H1 (cell line): Measurements from ENCODE around the gene STX11.

Source experiments
- CTCF ChIP-seq, 3 experiments: IDR thresholded peaks; 1 replicate in 2 of 3; 2 replicates in 1 of 3; pipeline versions ENCODE4 v1.5.1 to v1.6.1; 2011; ENCODE audit warnings: low read length in 3 of 3, mild to moderate bottlenecking in 3 of 3, inconsistent platforms in 2 of 3, low read depth in 1 of 3, moderate library complexity in 1 of 3; ENCODE audit not compliant: insufficient read depth in 1 of 3; ENCODE audit errors: control extremely low read depth in 1 of 3
- EP300 ChIP-seq, 2 experiments: IDR thresholded peaks; 1 replicate in 1 of 2; 2 replicates in 1 of 2; pipeline ENCODE4 v1.6.1; 2011 to 2012; ENCODE audit warnings: low read depth in 2 of 2, low read length in 2 of 2, mild to moderate bottlenecking in 2 of 2, borderline replicate concordance in 1 of 2, inconsistent platforms in 1 of 2, moderate library complexity in 1 of 2
- MAFK ChIP-seq: IDR thresholded peaks from 2 replicates; pipeline ENCODE4 v1.6.1; 2012; ENCODE audit warnings: low read depth, mild to moderate bottlenecking, improper control_type of control experiment, low read length
- MAX ChIP-seq: IDR thresholded peaks from 2 replicates; pipeline ENCODE4 v1.6.1; 2012; ENCODE audit warnings: inconsistent platforms
- RAD21 ChIP-seq, 2 experiments: IDR thresholded peaks in 1 of 2; conservative IDR thresholded peaks in 1 of 2; 2 replicates each; pipeline ENCODE4 v1.6.1; 2011; ENCODE audit warnings: low read depth in 2 of 2, low read length in 2 of 2, improper control_type of control experiment in 1 of 2, inconsistent platforms in 1 of 2, mild to moderate bottlenecking in 1 of 2, moderate library complexity in 1 of 2
- SIN3A ChIP-seq, 2 experiments: IDR thresholded peaks in 1 of 2; conservative IDR thresholded peaks in 1 of 2; 2 replicates each; pipeline ENCODE4 v1.6.1; 2011 to 2012; ENCODE audit warnings: low read length in 2 of 2, improper control_type of control experiment in 1 of 2, low read depth in 1 of 2, mild to moderate bottlenecking in 1 of 2
- TAF1 ChIP-seq: IDR thresholded peaks from 2 replicates; pipeline ENCODE4 v1.6.1; 2011; ENCODE audit warnings: mild to moderate bottlenecking, low read depth, low read length

GRCh38 chr6:144214029-144214428 lies 63.7 kb downstream of the STX11 start:
- TF ChIP-seq MAX: no peak
- TF ChIP-seq EP300 (IDR thresholded peaks at IDR 0.05; ENCODE audit: borderline replicate concordance in 1 of 2, low read depth in 2 of 2, low read length in 2 of 2): no peak
- TF ChIP-seq TAF1: no peak
- no peak for TF ChIP-seq CTCF (IDR thresholded peaks at IDR 0.05; ENCODE audit: control extremely low read depth in 1 of 3, insufficient read depth in 1 of 3, low read depth in 1 of 3, low read length in 3 of 3)
- no peak for TF ChIP-seq SIN3A (conservative IDR thresholded peaks at IDR 0.05 in 1 of 2, IDR thresholded peaks at IDR 0.05 in 1 of 2; ENCODE audit: low read depth in 1 of 2, low read length in 2 of 2)
- no peak for TF ChIP-seq RAD21 (IDR thresholded peaks at IDR 0.05 in 1 of 2, conservative IDR thresholded peaks at IDR 0.05 in 1 of 2; ENCODE audit: low read depth in 2 of 2, low read length in 2 of 2)
- no peak for TF ChIP-seq MAFK
